Stimulated activated CD4-positive, alpha-beta T cell treated with anti-CD3 and anti-CD28 coated beads, Interleukin-4, amount 100 ng/mL, for 24 hours (primary cell): Measurements from ENCODE around the gene CPAMD8.

ENCODE experiments used
- DNase-seq: peaks from one replicate; pipeline ENCODE4 v3.0.0-alpha.2; 2020

CPAMD8 gene

DNA sequence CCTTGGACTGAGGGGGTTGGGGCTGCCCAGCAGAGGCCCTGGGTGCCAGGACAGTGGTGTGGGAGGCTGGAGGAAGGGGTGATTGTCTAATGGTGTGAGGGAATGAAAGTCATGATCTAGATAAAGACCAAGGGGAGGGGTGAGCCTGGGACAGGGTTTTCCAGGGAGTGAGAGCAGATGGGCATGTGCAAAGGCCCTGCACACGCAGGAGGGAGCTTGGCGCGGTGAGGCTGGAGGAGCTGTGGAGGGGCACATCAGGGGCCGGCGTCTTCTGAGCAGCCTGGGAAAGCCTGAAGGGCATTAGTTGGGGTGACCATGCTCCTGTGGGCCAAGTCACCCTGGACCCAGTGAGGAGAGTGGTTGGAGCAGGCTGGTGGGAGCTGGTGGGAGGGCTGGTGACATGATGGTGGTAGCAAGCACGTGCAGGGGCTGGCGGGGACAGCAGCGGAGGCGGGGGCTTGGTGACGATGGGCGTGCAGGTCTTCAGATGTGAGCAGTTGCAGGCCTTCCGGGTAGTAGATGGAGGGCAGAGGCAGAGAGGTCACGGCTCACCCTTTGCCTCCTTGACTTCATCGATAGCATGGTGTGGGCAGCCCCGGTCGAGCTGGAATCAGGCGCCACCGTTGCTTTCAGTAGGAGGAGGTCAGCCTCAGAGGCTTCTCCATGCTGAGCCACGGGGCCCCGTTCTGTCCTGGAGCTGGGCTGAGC is 158.0 kb downstream of the CPAMD8 start:
- no peak for DNase-seq

DNA sequence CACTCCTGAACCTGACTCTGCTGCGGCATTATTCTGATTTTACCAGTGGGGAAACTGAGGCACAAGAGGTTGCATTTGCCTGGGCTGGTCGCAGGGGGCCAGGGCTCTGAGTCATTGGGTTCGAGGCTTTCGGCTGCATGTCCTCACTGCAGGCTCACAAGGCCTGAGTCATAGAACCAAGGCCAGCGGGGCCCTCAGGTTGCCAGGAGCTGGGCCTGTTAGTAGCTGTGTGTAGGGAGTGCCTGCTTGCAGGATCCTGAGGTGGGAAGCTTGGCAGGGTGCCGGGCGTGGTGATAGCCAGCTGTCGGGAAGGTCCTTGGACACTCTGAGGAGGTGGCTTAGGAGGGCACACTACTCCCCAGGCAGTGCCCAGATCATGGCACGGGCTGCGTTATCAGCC is 159.4 kb downstream of the CPAMD8 start:
- no peak for DNase-seq

DNA sequence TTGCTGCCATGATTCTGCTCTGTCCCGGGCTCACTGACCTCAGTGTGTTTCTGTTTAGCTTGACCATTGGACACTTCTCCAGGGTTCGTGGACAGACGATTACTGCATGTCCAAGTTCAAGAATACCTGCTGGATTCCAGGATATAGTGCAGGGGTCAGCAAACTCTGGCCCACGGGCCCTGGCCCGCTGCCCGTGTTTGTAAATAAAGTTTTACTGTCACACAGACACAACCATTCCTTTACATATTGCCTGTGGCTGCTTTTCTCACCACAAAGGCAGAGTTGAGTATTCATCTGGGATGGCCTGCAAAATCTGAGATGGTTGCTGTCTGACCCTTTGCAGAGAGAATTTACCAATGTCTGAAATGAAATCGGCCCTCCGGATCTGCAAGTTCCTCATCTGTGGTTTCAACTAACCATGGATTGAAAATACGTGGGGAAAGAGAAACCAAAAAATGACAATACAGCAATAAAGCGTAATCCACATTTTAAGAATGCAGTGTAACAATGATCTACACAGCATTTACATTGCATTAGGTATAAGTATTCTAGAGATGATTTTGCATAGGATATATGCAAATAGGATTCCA is 163.7 kb downstream of the CPAMD8 start:
- DNase-seq = no peak

DNA sequence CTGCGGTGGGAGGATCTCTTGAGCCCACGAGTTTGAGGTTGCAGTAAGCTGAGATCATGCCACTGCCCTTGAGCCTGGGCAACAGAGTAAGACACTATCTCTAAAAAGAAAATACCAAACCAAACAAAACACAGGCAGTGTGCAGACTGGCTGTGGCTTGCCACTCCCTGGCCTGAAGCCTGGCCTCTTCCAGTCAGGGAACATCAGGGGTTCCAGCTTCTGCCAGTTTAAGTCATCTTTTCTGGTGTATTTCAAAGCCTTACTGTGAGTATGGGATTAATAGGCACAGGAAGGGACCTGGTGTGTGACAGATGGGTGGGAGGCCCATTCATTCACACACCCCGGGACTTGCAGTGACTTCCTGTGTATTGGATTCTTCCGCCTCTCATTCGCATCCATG is 164.8 kb downstream of the CPAMD8 start:
- no peak for DNase-seq

DNA sequence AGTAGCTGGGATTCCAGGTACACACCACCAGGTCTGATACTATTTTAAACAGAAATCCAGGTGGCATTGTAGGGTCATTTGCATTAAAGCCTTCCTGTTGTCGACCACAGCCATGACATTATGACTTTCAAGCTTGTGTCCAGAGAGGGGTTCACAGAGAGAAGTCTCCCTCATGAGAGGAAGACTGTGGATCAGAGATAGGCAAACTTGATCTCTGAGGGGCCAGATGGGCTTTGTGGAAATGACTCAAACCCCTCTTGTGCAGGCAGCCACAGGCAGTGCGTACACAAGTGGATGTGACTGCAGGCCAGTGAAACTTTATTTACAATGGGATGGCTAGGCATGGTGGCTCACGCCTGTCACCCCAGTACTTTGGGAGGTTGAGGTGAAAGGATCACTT is 165.6 kb downstream of the CPAMD8 start:
- DNase-seq = no peak

DNA sequence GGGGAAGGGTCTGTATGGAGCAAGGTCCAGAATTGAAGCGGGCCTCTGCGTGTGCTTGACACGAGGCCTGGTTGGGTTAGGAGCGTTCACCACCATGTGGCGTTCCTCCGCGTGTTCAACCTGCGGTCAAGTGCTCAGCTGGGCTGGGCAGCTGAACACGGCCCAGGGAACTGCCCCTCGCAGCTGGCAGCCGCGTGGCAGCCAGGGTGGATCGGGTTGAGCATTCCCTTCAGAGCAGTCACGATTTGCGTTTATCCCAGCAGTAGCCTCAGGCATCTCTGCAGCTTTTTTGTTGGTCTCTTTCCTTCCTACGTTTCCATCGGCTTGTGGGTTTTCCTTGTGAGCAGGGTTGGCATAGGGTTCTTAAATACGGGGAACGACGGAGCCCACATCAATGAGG is 166.5 kb downstream of the CPAMD8 start:
- DNase-seq = no peak

DNA sequence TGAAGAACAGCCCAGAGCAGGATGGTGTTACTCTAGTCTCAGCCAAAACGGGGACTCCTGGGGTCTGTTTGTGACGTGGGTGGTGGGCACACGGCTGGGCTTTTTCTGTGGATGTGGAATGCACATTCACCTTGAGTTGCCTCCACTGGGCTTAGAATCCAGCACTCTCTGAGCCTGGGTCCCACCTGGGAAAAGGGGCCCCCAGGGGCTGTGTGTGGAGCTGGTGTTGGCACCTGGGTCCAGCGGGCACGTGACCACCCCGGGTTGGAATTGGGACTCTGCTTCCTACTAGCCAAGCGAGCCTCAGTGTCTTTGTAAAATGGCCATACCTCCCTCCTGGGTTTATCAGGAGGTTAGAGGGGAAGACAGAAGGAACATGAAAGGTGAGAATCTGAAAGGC is 167.0 kb downstream of the CPAMD8 start:
- DNase-seq = no peak

DNA sequence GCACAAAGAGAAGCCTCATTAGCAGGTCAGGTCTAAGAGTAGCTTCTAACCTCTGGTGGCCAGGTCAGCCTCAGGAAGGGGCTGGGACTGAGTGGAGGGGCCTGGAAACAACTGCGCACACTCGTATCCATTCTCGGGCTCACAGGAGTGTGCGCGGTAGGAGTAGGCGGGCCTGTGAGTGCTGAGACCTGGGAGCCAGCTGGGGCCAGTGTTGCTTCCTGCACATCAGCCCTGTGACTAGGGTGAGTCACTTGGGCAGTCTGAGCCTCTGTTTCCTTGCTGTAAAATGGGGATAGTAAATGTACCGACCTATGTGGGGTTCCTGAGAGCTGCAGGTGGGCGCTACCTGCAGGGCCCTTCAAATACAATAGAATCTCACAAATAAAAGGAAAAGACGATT is 170.5 kb downstream of the CPAMD8 start:
- DNase-seq = no peak

DNA sequence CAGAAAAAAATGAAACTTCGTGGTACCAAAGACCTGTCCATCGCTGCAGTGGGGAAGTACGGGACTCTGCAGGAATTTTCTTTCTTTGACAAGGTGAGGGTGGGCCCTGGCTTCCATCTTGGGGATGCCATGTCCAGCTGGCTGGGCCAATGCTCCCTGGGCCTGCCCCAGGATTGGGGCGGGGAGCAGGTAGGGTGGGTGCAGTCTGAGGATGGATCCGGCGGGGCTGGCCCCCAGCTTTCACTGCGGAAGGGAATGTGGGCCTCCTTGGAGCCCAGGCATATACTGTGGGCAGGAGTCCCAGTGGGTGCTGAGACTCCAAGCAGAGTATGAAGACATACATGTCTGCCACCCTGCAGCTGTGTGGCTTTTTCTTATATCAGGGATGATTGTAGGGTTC is 173.5 kb downstream of the CPAMD8 start:
- DNase-seq = no peak

DNA sequence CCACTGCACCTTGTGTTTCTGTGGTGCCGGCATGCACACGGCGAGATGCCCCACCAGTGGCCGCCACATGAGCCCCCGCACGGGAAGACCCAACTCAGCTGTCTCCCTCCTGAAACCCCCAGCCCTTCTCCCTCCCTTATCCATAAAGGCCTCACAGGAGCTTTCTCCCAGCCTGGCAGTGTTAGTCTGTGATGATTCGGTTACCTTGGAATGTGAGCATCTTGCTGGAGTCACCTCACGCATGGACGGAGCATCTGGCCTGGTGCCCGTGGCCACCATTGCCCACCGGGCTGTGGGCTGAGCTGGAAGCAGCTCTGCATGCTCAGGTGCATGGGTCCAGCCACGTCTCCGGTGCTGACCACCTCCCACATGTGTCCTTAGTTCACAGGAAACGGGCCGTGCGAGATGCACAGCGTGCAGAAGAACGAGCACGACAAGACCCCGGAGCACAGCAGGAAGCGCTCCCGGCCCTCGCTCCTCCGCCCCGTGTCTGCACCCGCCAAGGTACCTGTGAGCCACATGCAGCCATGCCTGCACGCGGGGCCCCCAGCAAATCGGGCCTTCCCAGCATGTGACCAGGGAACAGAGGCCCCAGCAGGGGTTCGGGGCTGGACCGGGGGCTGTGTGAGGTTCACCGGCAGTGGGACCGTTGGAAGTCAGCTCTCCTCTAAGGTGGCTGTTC is 175.4 kb downstream of the CPAMD8 start:
- DNase-seq = no peak

DNA sequence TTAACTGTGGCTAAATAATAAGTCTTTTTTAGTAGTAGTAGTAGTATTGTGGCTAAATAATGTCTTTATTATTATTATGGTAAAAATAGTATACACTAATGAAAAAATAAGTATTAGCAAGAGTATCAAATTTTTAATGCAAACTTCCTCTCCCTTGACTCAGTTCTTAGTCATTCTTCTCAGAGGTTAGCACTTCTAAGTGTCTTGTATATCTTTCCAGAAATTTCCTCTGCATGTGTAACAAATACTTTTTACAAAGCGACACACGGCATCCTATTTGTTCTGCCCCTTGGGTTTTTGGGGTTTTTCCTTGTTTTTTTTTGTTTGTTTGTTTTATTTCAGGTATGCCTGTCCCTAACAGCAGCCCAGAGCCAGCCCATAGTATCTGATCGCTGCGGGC is 176.5 kb downstream of the CPAMD8 start:
- DNase-seq = no peak

DNA sequence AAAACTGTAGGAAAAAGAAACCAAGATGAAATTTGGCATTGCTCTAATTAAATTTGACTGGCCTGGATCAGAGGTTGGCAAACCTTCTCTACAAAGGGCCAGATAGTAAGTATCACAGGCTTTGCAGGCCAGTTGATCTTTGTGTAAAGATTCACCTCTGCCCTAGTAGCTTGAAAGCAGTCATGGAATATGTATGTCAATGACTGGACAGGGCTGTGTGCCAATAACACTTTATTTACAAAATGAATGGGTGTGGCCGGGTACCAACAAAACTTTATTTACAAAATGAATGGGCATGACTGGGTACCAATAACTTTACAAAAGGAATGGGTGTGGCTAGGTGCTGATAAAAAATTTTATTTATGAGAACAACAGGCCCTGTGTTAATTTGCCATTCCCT is 177.4 kb downstream of the CPAMD8 start:
- no peak for DNase-seq

DNA sequence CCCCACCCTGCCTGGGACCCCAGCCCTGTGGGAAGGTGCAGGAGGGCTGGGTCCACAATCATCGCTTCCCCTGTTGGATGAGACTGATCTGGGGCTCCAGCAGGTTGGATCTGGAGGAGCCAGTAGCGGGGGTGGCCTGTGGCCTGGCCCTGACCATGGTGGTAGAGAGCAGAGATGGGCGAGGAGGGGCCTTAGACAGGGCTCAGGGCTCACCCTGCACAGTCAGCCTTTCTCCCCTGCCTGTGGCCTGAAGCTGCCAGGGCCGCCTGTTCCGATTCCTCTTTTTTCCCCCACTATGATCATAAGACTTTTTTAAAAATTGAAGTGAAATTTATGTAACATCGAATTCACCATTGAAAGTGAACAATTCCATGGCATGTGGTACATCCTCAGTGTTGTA is 179.2 kb downstream of the CPAMD8 start:
- no peak for DNase-seq

DNA sequence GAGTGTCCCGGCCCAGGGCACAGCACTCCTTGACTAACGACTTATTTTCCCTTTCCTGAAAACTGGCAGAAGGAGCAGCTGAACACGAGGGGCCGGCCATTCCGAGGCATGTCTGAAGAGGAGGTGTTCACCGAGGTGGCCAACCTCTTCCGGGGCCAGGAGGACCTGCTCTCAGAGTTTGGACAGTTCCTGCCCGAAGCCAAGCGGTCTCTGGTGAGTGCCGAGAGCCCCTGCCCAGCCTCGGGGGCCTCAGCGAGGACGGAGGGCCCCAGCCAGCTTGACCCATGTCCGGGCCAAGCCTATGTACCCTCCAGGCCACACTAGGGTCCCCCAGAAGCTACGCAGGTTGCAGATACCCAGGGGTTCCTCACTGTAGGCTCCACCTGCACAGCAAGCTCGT is 179.7 kb downstream of the CPAMD8 start:
- DNase-seq = no peak
